ENCODE results near the gene KRT84.

KRT84 gene

DNA sequence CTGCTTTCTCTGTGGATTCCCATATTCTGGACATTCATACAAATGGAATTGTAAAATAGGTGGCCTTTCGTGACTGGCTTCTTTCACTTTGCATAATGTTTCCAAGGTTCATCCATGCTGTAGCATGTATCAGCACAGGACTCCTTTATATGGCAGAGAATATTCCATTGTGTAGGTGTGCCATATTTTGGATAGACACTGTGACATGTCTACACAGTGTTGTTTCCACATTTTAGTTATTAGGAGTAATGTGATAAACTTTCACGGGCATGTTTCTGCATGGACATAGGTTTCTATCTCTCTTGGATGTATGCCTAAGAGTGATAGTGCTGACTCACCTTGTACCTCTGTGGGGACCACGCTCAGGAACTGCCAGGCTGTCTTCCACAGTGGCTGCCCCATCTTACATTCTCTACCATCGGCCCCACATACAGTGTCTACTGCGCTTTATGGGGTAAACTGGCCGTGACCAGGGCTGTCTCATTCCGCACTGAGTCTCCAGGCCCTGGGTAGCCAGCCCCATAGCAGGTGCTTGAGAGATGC lies 7.1 kb upstream of the KRT84 start:
- no peak overlapping the region for H3K4me3 Mint-ChIP-seq
- peaks cover 12% of the 10 kb centered on the region for H3K4me1 Mint-ChIP-seq
- H3K27ac Mint-ChIP-seq: no peak overlapping the region
- no peaks in the 10 kb centered on the region for H3K36me3 Mint-ChIP-seq (ENCODE audit: low read depth)
- no peak for TF ChIP-seq CTCF (IDR thresholded peaks at IDR 0.05)
- no peak for DNase-seq
- H3K9me3 Mint-ChIP-seq: no peaks in the 10 kb centered on the region
- H3K27me3 Mint-ChIP-seq (ENCODE audit: low read depth, poor library complexity): peaks cover 5% of the 10 kb centered on the region

- Mint-ChIP-seq H3K27ac (no peak overlapping the region), H3K9me3 (no peaks in the 10 kb centered on the region), H3K27me3 (ENCODE audit: low read depth, poor library complexity) (peaks cover 5% of the 10 kb centered on the region)
These were observed 6.2 kb upstream of the KRT84 start for GRCh38 chr12:52391618-52392002.

GRCh38 chr12:52390739-52391617 lies 5.5 kb upstream of the KRT84 start:
- peak; percentile 51 for TF ChIP-seq CTCF (IDR thresholded peaks at IDR 0.05)
- no peaks in the 10 kb centered on the region for H3K36me3 Mint-ChIP-seq (ENCODE audit: low read depth)
- no peaks in the 10 kb centered on the region for H3K9me3 Mint-ChIP-seq
- H3K4me1 Mint-ChIP-seq: peaks cover 12% of the 10 kb centered on the region
- DNase-seq: peak; percentile 37
- peaks cover 5% of the 10 kb centered on the region for H3K27me3 Mint-ChIP-seq (ENCODE audit: low read depth, poor library complexity)
- H3K4me3 Mint-ChIP-seq: no peak overlapping the region
- H3K27ac Mint-ChIP-seq: no peak overlapping the region

More at GRCh38 chr12:52391618-52392002, 6.2 kb upstream of the KRT84 start:
- DNase-seq: no peak
- Mint-ChIP-seq H3K4me3 (no peak overlapping the region), H3K4me1 (peaks cover 12% of the 10 kb centered on the region), H3K36me3 (ENCODE audit: low read depth) (no peaks in the 10 kb centered on the region)
- TF ChIP-seq CTCF (IDR thresholded peaks at IDR 0.05): no peak

- Mint-ChIP-seq H3K27me3 (ENCODE audit: low read depth, poor library complexity) (peaks cover 3% of the 10 kb centered on the region), H3K4me3 (no peak overlapping the region), H3K27ac (peak overlapping the region; percentile 10), H3K9me3 (no peaks in the 10 kb centered on the region), H3K4me1 (peaks cover 12% of the 10 kb centered on the region), H3K36me3 (ENCODE audit: low read depth) (no peaks in the 10 kb centered on the region)
- peak; percentile 22 for DNase-seq
- no peak for TF ChIP-seq CTCF (IDR thresholded peaks at IDR 0.05)
These were observed 4.1 kb upstream of the KRT84 start for GRCh38 chr12:52389313-52390207.

DNA sequence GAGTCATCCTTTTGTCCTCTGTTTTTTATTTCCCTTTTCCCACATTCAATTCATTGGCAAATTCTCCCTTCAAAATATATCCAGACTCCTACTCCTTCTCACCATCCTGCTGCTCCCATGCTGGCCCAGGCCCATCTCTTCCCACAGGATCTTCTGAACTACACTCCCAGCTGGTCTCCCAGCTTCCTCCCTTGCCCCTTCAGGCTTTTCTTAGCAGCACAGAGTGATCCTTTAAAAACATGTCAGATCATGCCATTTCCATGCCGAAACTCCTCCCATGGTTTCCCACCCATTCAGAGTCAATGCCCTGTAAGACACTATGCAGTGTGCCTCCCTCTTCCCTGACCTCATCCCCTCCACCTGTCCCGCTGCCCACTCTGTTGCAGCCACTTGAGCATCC lies 2.4 kb upstream of the KRT84 start:
- Mint-ChIP-seq H3K4me3 (no peak overlapping the region), H3K27me3 (ENCODE audit: low read depth, poor library complexity) (peaks cover 3% of the 10 kb centered on the region), H3K4me1 (peaks cover 12% of the 10 kb centered on the region), H3K9me3 (no peaks in the 10 kb centered on the region), H3K27ac (no peak overlapping the region), H3K36me3 (ENCODE audit: low read depth) (no peaks in the 10 kb centered on the region)
- TF ChIP-seq CTCF (IDR thresholded peaks at IDR 0.05): no peak
- no peak for DNase-seq
